ENCODE results near the gene AADAC.
"Not testable (repeated sequence)": the region's sequence is repeated elsewhere in the genome, so short reads cannot be mapped to it uniquely, and the experiment has no call there.

AADAC gene

DNA sequence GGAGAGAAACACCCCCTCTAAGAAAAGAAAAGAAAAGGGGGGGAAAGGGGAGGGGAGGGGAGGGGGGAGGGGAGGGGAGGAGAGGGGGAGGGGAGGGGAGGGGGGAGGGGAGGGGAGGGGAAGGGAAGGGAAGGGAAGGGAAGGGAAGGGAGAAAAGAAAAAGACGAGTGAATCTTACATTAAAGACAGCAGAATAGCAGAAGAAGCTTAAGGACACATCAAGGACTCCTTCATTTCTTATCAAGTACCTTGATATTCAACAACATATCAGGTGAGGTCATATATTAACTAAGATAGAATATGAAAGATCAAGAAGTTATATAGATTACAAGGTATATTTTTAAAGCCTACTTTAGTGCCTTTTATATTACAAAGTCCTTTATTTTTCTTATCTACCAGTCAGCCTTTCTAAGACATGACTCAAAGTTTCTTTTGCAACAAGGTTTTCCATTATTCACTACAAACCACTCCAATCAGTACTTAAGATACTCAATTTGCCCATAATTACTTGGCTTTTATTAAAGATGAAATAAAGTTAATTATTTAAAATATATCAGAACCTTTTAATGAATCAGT, 17.7 kb upstream of the AADAC start:
- DNase-seq (ENCODE audit: low spot score), result peak; percentile 2

DNA sequence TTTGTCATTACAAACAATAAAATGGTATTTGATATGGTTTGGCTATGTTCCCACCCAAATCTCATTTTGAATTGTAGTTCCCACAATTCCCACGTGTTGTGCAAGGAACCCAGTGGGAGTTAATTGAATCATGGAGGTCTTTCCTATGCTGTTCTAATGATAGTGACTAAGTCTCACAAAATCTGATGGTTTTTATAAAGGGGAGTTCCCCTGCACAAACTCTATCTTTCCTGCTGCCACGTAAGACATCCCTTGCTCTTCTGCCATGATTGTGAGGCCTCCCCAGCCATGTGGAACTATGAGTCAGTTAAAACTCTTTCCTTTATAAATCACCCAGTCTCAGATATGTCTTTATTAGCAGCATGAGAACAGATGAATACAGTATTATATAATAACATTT, 15.4 kb upstream of the AADAC start:
- DNase-seq (ENCODE audit: low spot score), result no peak

DNA sequence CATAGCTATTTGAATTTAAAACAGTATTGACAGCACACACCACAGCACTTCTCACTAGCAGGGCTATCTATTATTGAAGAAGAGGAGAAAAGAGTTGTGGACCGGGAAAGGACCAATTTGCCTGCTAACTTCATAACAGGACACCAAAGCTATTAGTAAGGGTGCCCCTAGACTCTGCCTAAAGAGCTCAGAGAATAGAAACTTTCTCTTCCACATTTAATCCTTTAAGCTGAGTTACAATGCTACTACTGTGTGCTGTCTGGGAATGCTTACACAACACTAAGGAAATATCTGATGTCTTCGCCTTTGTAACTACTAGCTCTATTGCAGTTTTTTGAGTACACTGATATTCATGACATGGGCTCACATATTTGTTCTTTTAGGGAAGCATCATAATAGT, 13.5 kb upstream of the AADAC start:
- DNase-seq (ENCODE audit: low spot score), result no peak

DNA sequence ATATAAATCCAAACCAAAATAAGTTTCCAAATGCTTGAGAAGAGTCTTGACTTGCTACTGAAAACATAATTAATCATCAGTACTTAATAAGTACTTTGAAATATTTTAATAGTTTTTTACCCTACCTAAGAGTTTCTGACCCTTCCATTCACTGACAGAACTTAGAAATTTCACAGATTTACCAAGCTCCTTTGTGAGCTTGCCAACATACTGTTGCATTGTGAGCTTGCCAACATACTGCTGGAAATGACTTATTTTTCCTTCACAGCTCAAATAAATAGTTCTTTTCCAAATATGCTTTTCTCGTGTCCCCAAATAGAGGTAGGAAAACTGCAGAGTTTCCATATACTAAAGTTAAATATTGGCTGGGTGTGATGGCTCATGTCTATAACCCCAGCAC, 9.6 kb upstream of the AADAC start:
- no peak for DNase-seq (ENCODE audit: low spot score)

DNA sequence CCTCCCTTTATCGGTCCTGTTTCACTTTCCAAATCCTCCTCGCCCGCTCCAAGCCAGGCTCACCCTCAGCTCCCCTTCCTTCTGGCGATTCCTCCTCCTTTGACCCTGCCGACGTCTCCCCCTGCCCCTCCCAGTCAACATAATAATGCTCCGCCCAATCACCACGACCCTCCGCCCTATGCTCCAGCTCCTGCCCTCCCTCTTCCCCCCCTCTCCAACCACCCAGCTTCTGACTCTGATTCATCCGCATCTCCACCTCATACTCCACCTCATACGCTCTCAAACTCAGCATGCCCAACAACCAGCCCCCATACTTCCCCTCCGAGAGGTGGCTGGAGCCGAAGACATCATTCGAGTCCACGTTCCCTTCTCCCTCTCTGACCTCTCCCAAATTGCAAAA, 7.1 kb upstream of the AADAC start:
- DNase-seq (ENCODE audit: low spot score), result no peak

DNA sequence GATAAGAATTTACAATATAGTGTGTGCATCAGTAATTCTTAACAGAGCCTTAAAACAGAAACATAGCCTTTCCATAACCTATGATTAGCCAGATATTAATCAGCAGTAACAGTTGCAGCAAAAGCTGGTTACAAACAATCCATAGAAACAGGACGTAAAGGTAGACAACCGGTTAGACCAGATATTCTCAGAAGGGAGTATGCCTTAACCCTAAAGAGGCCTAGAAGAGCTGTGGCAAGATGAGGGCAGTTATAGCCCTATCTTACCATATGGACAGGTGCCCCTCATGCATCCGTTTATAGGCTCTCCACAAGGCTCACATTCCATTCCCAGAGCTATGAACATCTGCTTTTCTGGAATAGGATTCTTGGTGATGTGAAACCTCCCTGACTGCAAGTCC, 5.0 kb upstream of the AADAC start:
- not testable (repeated sequence) for DNase-seq (ENCODE audit: low spot score)

DNA sequence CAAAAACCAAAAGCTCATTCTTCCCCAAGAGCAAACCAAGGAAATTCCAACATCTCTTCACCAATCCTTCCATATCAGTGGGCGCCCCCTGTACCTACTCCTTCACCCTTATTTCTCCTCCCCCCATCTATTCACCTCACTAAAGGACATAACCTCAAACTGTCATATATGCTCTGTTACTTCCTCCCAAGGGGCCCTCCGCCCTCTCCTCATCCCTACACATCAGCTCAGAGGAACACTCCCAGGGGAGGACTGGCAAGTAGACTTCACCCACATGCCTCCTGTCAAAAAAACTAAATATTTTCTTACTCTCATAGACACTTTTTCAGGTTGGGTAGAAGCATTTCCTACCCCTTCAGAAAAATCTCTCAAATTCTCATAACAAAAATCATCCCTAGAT, 2.4 kb upstream of the AADAC start:
- no peak for DNase-seq (ENCODE audit: low spot score)

DNA sequence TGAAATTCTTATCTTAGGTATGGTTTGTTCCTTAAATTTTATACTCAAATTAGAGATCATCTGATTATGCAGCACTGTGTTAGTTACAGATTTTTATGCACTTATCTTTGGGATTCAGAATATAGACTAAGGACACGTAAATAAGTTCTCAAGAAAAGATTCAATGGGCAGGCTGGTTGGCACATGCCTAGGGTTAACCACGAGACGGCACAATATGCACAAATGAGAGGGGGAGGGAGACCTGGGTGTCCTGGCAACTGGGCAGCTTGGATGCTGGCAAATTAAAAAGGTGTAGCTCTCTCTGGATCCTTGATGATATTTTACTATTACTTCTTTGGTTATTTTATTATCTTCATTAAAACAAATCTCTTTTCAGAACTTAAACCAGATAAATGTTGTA, 672 bp downstream of the AADAC start:
- no peak for DNase-seq (ENCODE audit: low spot score)

DNA sequence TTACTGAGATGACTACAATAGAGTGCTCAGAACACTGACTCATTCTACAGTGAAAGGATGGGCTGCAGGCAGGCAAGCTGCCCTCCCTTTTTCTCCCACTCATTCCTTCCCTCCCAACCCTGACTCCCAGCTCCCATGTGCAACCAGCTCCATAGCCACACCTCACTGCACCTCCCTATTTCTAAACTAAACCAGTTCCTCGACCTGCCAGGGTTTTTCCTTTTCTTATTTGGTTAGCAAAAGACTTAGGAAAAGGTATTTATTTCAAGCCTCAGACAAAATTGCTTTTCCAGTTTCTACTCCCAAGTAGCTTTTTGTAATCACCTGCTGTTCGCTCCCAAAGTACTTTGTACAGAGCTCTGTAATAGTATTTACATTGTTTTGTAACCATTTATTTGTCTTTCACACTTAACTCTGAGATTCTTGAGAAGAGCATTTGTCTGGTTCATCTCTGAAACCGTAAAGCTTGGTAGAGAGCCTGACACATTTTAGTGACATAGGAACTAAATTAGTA, 2.2 kb downstream of the AADAC start:
- DNase-seq (ENCODE audit: low spot score), result peak; percentile 59

DNA sequence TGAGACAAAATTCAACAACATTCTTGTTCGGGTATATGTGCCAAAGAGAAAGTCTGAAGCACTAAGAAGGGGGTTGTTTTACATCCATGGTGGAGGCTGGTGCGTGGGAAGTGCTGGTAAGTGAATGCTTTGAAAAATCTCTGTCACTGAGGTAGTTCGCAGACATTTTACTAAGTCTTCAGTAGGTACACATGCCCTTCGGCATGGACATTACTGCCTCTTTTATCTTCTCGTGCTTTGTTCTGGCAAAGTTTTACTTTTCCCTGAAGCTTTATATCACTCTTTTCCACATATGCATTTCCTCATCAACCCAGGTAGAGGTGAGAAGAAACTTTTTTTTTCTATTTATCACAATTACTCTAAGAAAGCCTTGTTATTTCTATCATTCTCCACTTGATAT, 3.6 kb downstream of the AADAC start:
- no peak for DNase-seq (ENCODE audit: low spot score)

DNA sequence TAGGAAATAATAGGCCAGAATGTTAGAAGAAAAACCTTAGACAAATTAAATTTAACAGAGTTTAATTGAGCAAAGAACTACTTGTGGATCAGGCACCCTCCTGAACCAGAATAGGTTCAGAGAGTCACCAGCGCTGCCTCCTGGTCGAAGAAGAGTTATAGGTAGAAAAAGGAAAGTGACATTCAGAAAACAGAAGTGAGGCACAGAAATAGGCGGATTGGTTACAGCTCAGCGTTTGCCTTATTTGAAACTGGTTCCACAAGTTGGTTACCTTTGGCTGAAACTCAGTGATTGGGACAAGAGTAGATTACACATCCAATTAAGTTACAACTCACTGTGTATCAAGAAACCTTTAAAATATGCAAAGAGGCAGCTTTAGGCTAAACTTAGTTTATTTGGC, 4.4 kb downstream of the AADAC start:
- no peak for DNase-seq (ENCODE audit: low spot score)

DNA sequence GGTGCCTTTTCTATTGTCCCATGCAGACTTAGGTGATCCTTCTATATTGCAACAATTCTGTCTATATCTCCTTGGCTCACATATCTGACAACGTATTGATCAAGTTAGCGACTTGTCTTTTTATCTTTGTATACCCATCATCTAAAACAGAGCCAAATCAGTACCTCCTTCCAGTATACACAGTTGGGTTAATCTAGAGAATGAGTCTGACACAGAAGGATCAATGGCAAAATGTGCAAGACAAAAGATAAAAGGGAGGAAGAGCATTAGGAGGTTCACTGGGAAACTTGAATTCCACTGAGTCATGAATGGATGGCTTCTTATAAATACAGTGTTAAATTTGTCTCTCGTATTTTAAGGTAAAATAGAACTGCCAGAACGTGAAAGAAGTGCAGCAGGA, 6.0 kb downstream of the AADAC start:
- no peak for DNase-seq (ENCODE audit: low spot score)

DNA sequence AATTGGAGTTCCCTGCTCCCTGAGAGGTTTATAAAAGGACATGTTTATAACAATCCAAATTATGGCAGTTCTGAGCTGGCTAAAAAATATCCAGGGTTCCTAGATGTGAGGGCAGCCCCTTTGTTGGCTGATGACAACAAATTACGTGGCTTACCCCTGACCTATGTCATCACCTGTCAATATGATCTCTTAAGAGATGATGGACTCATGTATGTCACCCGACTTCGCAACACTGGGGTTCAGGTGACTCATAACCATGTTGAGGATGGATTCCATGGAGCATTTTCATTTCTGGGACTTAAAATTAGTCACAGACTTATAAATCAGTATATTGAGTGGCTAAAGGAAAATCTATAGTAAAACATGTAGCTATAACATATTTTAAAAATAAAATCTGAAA, 13.9 kb downstream of the AADAC start:
- DNase-seq (ENCODE audit: low spot score), result no peak

DNA sequence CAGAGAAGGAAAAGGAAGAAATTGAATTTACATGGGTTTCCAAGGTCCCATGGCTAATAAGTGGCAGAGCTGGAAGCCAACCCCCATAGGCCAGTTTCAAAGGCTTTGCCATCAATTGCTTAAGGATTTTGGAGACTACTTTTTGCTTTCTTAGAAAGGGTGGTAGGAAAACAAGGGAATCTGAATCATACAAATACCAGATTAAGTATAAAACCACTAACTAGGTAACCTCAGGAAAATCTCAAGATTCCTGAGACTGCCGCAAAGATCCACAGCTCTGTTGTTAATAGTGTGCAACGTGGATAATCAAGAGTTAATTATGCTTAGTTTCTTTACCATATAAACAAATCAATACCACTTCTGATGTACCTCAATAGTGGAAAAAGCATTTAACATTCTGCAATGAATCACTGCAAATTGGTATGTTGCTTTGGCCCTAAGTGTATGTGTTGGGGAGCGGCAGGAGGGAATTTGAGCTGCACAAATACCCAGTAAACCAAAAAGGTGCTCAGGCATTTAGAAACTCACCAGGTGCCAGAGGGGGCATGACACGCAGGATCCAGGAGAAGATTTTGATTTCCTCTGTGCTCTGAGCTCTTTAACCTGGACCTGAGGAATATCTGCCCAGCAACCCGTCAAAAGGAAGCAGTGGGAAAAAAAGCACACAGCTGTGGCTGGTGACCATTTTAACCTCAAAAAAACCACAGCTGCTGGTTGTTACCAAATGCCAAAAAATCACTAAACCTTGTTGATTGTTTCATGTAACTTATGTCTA, 22.0 kb downstream of the AADAC start:
- peak; percentile 17 for DNase-seq (ENCODE audit: low spot score)

DNA sequence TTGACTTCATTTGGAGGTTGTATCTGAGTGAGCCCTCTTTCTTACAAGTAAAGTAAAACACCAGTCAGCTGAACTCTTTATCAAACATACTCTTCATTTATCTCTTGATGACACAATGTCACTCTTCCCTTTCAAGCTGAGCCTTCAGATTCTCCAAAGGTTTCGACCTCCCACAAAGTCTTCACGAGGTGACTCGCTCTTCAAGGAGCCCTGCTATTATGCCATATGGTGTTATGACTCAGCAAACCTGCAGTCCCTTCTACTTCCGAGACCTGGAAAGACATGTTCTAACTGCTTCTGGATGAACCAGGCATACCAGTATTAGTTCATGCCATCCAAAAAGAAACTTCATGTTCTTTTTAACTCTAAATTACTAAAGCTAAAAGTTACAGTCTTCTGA, 23.1 kb downstream of the AADAC start:
- DNase-seq (ENCODE audit: low spot score), result peak; percentile 22

DNA sequence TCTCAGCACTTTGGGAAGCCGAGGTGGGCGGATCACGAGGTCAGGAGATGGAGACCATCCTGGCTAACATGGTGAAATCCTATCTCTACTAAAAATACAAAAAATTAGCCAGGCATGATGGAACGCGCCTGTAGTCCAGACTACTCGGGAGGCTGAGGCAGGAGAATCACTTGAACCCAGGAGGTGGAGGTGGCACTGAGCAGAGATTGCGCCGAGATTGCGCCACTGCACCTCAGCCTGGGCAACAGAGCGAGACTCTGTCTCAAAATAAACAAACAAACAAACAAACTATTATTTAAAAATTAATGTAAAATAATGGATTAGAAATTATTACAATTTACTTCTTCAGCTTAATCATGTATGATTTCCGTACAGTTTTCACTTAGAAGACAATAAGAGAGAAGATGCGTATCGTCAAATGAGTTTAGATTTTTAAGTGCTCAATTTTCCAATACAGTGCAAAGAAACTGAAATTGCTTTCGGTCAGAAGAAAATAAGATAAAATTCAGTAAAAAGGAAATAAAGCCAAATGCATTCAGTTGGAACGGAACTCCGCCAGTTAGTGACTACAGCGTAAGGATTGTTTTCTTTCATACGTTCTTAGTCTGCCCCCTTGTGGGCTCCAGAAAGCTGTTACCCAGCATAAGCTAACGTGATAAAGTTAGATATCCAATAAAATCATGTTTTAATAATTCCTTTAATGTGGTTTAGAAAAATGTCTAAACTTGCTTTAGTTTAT, 24.8 kb downstream of the AADAC start:
- peak; percentile 22 for DNase-seq (ENCODE audit: low spot score)

DNA sequence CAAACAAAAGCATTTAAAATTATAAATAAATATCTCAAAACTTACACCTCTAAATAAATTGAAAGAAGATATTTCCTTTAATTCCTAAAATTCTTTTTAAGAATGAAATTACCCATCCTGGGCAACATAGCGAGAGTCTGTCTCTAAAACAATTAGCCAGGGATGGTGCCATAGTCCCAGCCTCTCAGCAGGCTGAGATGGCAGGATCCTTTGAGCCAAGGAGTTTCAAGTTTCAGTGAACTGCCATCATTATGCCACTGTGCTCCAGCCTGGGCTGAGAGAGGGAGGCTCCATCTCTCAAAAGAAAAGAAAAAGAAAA, 25.4 kb downstream of the AADAC start:
- no peak for DNase-seq (ENCODE audit: low spot score)

DNA sequence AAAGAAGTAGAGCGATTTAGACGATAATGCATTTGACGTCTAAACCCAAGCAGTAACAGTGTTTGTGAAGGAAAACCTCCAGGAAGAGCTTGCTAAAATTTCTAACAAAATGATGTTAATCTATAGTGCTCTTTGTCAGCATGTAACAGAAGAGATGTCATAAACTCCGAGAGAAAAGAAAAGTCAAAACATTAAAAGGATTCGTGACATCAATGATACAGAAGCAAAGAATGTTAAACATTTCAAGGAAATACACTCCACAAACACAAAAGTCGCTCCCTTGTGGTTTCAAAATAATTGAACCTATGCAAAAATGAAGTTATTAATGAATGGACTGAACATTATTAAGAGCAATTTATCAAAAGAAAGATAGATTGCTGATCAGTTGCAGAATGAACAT, 27.9 kb downstream of the AADAC start:
- DNase-seq (ENCODE audit: low spot score), result peak; percentile 11

DNA sequence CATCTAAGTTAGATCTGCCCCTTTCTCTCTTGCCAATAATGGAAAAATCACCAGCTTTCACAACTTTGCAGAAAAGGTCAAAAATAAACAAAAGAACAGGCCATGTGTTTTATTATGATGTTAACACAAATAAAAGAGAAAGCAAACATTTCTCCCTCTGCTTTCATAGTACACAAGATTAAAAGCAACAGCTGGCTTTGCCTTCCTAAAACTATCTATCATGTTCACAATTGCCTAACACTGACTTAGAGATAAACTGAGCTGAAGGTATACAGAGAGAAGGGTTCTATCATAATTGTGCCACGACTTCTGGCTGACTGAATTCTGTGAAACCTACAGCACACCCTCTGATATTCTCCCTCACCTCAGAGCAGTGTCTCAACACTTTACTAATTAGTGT, 29.4 kb downstream of the AADAC start:
- DNase-seq (ENCODE audit: low spot score), result no peak

DNA sequence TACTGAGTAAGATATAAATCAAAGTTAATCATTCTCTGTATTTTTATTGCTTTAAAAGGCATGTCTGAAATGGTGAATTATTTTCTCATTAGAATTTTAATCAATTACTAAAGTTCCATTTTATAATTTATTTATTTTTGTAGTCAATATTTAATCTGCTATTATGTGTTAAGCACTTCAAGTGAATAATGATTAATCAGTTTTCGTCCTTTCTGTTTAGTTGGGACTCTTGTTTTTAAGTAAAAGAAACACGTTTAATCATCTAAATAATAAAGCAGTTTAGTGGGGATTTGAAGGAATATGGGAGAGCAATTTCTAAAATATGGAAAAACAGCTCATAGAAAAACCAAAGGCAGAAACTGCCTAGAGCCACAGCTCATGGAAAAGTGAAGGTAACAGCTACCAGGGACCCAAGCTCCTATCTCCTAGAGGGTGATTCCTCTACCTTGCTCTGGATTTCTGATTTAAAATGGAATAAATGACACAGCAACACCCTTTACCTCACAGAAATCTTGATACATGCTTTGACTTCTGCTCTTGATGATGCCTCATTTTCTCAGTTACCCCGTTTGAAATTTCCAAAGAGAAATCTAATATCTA, 31.5 kb downstream of the AADAC start:
- no peak for DNase-seq (ENCODE audit: low spot score)

DNA sequence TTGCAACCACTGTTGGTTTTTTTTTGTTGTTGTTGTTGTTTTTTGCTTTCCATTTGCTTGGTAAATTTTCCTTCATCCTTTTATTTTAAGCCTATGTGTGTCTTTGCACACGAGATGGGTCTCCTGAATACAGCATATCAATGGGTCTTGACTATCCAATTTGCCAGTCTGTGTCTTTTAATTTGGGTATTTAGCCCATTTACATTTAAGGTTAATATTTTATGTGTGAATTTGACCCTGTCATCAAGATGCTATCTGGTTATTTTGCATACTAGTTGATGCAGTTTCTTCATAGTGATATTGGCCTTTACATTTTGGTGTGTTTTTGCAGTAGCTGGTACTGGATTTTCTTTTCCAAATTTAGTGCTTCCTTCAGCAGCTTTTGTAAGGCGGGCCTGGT, 36.1 kb downstream of the AADAC start:
- not testable (repeated sequence) for DNase-seq (ENCODE audit: low spot score)

DNA sequence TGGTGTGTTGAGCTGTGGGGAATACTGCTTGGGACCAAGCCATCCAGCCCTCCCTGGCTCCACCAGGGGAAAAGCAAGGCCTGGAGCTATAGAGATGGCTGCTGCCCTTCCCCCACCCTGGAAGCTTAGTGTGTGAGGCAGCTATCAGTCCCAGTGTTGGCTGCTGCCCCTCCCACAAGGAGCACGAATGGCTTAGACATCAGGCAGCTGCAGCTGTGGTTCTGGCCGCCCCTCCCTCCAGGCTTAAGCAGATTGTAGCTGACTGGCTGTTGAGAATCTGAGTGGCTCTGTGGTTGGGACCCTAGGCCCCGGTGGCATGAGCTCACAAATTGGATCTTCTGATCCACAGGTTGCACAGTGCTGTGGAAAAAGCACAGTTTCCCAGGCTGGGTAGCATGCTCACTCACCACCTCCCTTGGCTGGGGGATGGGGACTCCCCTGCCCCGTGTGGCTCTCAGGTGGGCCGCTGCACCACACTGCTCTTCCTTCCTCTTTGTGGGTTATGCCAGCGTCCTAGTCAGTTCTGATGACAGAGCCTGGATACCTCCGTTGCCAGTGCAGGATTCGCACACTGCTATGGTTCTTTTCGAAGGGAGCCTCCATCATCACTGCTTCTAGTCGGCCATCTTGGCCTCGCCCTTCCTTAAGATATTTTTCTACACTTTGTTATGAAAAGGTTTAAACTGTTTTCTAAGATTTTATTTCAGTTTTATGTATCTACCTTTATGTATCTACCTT, 38.3 kb downstream of the AADAC start:
- no peak for DNase-seq (ENCODE audit: low spot score)
